Fibroblast of pulmonary artery (primary cell): ENCODE measurements around the gene ACTMAP.

Source experiments
- DNase-seq: peaks from one replicate; pipeline ENCODE4 v3.0.0-alpha.2; 2010; ENCODE audit warnings: low read depth
- H3K4me3 ChIP-seq: replicated peaks from 2 replicates; pipeline ENCODE4 v1.5.1; 2011; ENCODE audit warnings: low read depth, mild to moderate bottlenecking, control low read depth, low read length, moderate library complexity
- TF ChIP-seq, protein P1 (sequence below): IDR thresholded peaks from 2 replicates; pipeline ENCODE4 v1.5.1; 2011; ENCODE audit warnings: mild to moderate bottlenecking, control low read depth, low read length, inconsistent platforms; ENCODE audit errors: missing control alignments

ACTMAP gene

DNA sequence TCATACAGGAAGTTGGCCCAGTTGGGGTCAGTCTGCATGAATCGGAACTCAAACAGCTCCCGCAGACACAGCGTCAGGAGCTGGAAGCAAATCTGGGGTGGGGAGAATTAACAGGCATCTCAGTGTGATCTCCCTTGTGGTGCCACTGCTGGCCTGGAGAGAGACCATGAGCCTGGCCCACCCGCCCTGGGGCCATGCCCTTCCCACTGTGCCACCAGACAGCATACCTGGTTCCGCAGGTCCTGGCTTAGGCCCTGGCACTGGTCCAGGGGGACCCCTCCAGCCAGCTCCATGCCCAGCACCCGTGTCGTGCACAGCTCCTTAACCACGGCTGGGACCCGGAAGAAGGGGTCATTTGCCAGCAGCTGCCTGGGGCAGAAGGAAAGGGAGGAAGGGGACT lies 50.2 kb downstream of the ACTMAP start:
- no peak for DNase-seq
- no peak overlapping the region for H3K4me3 ChIP-seq
- TF ChIP-seq, protein P1, sequence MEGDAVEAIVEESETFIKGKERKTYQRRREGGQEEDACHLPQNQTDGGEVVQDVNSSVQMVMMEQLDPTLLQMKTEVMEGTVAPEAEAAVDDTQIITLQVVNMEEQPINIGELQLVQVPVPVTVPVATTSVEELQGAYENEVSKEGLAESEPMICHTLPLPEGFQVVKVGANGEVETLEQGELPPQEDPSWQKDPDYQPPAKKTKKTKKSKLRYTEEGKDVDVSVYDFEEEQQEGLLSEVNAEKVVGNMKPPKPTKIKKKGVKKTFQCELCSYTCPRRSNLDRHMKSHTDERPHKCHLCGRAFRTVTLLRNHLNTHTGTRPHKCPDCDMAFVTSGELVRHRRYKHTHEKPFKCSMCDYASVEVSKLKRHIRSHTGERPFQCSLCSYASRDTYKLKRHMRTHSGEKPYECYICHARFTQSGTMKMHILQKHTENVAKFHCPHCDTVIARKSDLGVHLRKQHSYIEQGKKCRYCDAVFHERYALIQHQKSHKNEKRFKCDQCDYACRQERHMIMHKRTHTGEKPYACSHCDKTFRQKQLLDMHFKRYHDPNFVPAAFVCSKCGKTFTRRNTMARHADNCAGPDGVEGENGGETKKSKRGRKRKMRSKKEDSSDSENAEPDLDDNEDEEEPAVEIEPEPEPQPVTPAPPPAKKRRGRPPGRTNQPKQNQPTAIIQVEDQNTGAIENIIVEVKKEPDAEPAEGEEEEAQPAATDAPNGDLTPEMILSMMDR, result no peak

DNA sequence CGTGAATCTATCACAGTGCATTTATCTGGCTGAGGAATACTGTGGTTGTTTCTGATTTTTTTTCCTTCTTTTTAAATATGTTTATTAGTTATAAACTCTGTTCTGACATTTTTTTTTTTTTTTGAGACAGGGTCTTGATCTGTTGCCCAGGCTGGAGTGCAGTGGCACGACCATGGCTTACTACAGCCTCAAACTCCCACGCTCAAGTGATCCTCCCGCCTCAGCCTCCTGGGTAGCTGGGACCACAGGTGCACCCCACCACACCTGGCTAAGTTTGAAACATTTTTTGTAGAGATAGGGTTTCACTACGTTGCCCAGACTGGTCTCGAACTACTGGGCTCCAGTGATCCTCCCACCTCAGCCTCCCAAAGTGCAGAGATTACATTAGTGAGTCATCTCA lies 53.3 kb downstream of the ACTMAP start:
- no peak overlapping the region for H3K4me3 ChIP-seq
- TF ChIP-seq, protein P1, result no peak
- DNase-seq, result no peak

DNA sequence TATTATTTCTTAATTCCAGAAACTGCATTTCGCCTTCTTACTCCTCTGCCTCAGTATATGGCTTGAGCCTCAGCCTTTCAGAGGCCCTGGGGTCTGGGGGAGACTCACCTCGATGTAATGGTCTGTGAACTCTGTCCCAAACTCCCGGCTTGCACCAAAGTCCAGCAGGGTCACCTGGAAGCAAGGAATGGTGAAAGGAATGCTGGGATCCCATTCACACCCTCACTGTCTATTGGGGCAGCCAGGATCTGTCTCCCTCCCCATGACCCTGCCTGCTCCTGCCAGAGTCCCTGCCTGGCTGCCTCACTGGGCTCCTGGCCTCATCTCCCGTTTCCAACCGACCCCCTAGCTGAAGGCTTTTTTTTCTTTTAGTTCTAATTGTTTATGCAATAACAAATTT lies 54.4 kb downstream of the ACTMAP start:
- no peak for DNase-seq
- TF ChIP-seq, protein P1, result no peak
- H3K4me3 ChIP-seq, result no peak overlapping the region

DNA sequence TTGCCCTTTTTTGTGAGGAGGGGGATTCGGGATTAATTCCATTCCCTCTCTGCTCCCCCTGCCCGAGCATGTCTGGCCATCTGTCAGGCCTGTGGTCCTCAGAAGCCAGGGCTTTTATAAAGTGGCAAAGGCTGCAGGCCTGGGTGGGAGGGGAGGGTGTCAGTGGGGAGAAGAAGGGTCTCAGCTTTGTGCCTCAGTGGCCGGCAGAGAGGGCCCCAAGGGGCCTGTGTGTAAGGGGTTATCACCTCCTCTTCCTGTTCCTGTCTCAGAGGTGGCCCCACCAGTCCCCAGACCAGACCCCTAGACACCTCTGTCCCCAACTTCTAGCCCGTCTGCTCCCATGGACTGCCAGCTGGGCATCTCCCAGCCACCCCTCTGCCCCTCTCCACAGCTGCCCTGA lies 56.4 kb downstream of the ACTMAP start:
- DNase-seq, result no peak
- TF ChIP-seq, protein P1, result no peak
- no peak overlapping the region for H3K4me3 ChIP-seq

DNA sequence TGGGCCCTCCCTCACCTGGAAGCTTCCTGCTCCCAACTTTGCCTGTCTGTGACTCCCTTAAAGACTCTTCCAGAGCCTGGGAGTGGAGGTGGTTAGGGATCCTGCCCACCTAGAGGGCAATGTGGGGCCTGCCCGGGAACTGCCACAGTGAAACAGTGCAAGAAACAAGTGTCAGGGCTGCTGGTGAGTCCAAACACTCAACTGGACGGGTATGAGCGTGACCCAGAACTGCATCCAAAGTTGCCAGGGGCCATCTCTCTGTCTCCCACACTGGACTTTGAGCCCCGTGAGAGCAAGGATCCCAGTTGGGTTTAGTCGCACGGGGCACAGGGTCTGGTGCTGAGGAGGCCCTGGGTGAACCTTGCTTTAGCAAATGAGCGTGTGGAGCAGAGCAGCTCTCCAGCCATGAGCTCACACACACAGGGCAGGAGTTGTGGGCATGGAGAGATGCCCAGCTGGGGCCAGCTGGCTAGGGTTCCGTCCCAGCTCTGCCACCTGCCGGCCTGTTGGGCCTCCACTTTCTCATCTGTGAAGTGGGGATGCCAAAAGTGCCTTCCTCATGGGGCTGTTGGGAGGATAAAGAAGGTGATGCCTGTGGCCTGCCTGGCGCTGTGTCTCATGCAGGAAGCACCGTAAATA lies 57.0 kb downstream of the ACTMAP start:
- TF ChIP-seq, protein P1, result no peak
- H3K4me3 ChIP-seq, result no peak overlapping the region
- no peak for DNase-seq

DNA sequence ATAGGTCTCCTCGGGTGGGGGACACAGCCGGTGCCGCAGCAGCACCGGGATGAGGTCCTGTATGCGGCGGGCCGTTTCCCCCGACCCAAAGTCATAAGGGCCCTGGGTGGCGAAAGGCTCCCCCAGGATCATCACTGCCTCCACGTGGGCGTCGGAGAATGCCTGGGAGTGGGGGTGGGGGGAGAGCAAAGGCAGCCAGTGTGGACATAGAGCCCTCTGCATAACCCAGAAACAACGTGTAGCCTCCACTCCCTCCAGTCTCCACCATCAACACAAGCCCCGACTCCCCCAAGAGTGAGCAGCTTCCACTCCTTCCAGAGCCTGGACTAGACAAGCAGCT lies 58.1 kb downstream of the ACTMAP start:
- DNase-seq, result no peak

More for the DNA sequence above, 58.1 kb downstream of the ACTMAP start:
- TF ChIP-seq, protein P1, result no peak
- no peak overlapping the region for H3K4me3 ChIP-seq
